HG02970 (cell line): Measurements from ENCODE around the gene PTEN.
"Not testable (repeated sequence)": the region's sequence is repeated elsewhere in the genome, so short reads cannot be mapped to it uniquely, and the experiment has no call there.

ENCODE experiments used
- ATAC-seq: cut with Tn5 transposase; IDR thresholded peaks from one replicate; pipeline ENCODE4 v1.9.1; 2021; ENCODE audit warnings: mild to moderate bottlenecking, moderate library complexity, moderate number of reproducible peaks; ENCODE audit not compliant: unreplicated experiment, low FRiP score

Gene PTEN

GRCh38 chr10:87868277-87868676 lies 4.9 kb downstream of the PTEN start:
- no peak for ATAC-seq

- not testable (repeated sequence) for ATAC-seq
Measured at GRCh38 chr10:87869139-87869538, 5.7 kb downstream of the PTEN start.

GRCh38 chr10:87869773-87870551 lies 6.5 kb downstream of the PTEN start:
- ATAC-seq, result no peak

GRCh38 chr10:87872828-87873227 lies 9.4 kb downstream of the PTEN start:
- ATAC-seq, result no peak

GRCh38 chr10:87873656-87874055 lies 10.2 kb downstream of the PTEN start:
- ATAC-seq, result no peak

DNA sequence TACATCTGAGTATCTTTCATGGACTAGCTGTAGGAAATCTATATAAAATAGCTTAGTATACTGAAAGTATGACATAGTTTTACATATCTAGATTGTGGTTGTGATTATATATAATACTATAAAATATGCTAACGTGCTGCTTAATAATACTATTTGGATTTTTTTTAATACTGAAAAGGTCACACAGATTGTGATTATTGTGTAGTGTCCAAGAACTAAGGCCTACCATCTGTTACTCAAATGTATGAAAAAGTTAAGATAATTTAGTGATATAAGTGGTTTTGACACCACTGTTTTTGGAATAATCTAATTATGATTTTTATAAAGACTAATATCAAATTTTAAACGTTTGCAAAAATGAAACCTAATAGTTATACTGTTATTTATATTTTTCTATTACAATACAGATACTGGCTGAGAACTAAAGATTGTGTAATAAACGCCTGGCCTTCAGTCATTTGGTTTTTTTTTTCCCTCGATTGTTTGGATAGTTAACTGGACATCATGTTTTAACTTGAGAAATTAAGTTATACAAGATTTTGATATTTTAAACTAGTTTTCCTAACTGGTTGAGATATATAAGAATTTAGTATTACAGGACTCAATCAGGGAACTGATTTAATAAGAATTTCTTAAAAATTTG lies 12.6 kb downstream of the PTEN start:
- ATAC-seq, result no peak

- ATAC-seq, result no peak
Measured at GRCh38 chr10:87878664-87879459, 15.4 kb downstream of the PTEN start.

DNA sequence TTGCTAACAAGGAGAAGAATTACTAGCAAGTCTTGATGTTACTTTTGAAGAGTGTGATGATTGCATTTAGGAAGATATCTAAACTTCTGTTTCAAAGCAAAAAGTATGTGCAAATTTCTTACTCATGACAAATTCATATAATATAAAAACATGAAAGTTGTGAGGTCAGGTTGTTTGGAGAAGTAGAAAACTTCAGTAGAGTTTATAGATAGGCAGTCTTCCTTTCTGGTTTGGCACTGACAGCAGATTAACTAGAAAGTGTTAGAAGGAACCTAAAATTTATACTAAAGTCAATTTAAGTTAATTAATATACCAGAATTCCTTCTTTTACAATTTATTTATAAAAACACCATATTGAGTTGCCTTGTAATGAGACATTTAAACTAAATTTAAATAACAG lies 16.9 kb downstream of the PTEN start:
- no peak for ATAC-seq

DNA sequence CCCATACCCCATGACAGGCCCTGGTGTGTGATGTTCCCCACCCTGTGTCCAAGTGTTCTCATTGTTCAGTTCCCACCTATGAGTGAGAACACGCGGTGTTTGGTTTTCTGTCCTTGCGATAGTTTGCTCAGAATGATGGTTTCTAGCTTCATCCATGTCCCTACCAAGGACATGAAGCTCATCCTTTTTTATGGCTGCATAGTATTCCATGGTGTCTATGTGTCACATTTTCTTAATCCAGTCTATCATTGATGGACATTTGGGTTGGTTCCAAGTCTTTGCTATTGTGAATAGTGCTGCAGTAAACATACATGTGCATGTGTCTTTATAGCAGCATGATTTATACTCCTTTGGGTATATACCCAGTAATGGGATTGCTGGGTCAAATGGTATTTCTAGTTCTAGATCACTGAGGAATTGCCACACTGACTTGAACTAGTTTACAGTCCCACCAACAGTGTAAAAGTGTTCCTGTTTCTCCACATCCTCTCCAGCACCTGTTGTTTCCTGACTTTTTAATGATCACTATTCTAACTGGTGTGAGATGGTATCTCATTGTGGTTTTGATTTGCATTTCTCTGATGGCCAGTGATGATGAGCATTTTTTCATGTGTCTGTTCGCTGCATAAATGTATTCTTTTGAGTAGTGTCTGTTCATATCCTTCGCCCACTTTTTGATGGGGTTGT lies 18.1 kb downstream of the PTEN start:
- not testable (repeated sequence) for ATAC-seq

GRCh38 chr10:87882555-87883294 lies 19.3 kb downstream of the PTEN start:
- no peak for ATAC-seq

DNA sequence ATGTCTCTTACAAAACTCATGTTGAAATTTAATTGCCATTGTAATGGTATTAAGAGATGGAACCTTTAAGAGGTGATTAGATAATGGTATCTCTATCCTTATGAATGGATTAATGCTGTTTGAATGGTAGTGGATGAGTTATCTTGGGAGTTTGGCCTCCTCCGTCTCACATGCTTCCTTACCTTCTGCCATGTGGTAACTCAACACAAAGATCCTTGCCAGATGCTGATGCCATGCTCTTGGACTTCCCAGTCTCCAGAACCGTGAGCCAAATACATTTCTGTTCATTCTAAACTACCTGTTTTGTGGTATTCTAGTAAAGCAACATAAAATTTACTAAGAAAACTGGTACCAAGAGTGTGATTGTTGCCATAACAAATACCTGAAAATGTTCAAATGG lies 23.2 kb downstream of the PTEN start:
- ATAC-seq, result no peak

- no peak for ATAC-seq
Measured at GRCh38 chr10:87887146-87887545, 23.7 kb downstream of the PTEN start.

DNA sequence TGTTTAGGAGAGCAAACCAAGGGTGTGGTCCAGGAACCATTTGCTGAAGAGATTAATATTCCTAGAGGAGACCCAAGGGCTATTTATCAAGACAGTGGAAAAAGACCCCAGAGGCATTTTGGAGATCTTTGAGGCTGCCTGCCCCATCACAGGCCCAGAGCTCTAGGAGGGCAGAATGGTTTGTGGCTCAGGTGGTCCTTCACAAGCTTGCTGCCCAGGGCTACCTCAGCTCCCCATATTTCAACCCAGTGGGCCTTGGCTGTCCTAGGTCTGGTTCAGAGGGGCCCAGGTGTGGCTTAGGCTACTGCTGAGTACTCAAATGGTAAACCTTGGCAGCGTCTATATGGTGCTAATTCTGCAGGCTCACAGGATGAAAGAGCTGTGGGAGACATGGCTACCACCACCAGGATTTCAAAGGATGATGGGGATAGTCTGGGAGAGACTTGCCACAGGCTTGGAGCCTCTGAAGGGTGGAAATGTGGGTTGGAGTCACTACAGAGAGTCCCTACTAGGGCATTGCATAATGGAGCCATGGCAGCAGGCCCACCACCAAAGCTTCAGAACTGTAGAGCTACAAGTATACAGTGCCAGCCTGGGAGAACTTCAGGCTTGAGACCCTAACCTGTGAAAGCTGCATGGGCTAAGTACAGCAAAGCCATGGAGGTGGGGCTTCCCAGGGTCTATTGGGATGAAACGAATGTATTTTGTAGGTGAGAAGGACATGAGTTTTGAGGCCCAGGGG lies 24.3 kb downstream of the PTEN start:
- no peak for ATAC-seq

DNA sequence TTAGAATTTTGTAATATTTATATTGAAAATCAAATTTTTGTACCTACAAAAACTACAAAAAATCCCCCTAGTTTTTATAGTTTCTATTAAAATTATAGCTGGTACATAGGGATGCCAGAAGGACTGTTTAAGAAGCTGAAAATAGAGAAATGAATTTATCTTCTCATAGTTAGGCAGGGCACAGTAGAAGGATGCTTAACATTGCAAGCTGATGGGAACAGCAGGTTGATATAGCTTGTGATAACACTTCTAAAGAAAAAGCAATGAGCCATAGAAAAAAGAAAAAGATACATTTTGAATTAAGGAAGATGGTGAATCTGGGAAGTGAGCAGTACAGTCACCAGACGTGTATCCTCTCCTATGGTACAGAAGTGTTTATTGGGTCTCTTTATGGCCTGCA lies 32.0 kb downstream of the PTEN start:
- ATAC-seq, result no peak

GRCh38 chr10:87896216-87896615 lies 32.8 kb downstream of the PTEN start:
- no peak for ATAC-seq

DNA sequence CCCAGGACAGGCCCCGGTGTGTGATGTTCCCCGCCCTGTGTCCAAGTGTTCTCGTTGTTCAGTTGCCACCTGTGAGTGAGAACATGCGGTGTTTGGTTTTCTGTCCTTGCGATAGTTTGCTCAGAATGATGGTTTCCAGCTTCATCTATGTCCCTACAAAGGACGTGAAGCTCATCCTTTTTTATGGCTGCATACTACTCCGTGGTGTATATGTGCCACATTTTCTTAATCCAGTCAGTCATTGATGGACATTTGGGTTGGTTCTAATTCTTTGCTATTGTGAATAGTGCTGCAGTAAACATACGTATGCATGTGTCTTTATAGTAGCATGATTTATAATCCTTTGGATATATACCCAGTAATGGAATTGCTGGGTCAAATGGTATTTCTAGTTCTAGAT lies 34.5 kb downstream of the PTEN start:
- not testable (repeated sequence) for ATAC-seq

DNA sequence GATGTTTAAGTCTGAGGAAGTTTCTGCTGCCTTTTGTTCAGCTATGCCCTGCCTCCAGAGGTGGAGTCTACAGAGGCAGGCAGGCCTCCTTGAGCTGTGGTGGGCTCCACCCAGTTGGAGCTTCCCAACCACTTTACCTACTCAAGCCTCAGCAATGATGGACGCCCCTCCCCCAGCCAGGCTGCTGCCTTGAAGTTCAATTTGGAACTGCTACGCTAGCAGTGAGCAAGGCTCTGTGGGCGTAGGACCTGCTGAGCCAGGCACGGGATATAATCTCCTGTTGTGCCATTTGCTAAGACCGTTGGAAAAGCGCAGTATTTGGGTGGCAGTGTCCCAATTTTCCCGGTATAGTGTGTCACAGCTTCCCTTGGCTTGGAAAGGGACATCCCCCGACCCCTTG lies 40.0 kb downstream of the PTEN start:
- not testable (repeated sequence) for ATAC-seq

DNA sequence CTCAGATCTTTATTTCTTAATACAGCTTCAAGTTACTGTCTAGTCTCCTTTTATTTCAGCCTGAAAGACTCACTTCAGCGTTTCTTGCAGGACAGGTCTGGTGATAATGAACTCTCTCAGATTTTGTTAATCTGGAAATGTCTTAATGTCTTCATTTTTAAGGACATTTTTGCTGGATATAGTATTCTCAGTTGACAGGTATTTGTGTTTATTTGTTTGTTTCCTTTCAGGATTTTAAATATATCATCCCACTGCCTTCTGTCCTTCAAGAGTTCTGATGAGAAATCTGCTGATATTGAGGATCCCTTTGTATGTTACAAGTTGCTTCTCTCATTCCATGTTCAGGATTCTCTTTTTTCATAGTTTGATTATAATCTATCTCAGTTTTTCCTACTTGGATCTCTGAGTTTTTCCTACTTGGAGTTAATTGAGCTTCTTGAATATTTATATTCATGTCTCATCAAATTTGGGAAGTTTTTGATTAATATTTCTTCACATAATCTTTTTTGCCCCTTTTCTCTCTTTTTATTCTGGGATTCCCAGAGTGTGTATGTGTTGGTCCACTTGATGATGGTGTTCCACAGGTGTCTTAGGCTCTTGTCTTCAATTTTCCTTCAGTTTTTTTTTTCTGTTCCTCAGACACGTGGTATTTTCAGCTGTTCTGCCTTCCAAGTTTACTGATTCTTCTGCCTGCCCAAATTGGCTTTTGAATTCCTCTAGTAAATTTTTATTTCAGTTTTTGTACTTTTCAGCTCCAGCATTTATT lies 49.9 kb downstream of the PTEN start:
- ATAC-seq, result no peak

DNA sequence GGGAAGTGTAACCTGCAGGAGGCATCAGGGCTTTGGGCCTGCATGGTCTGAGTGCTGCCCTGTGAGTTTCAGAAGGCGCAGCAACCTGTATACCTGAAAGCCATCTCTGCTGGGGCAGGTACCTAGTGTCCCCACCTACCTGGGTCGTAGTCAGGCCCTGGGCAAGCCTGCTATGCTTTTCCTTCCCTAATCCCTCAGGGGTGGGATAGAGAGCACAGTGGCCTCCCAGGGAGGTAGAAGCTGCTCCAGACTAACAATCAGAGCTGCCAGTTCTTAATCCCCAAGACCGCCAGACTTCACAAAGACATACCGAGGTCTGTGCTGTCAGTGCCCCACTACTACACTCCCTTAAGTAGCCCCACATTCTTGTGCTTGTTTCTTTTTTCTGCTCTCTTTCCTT lies 52.0 kb downstream of the PTEN start:
- no peak for ATAC-seq
